Neural crest cell (in vitro differentiated cells): ENCODE data around the gene ROM1. TPM values are rescaled to one million over a fixed set of nuclear protein-coding genes. Genes with fewer than 3 reads are reported as not detected.

Experiments
- DNase-seq: peaks from one replicate; pipeline ENCODE4 v3.0.0; 2021; ENCODE audit warnings: low read depth, mixed read lengths, low spot score
- H3K27ac Mint-ChIP-seq: one replicate; pipeline ENCODE4 v1.8.0; 2021; ENCODE audit warnings: mild to moderate bottlenecking, mixed read lengths; ENCODE audit not compliant: unreplicated experiment
- H3K27me3 Mint-ChIP-seq: 2 replicates; pipeline ENCODE4 v1.8.0; 2021; ENCODE audit warnings: low read depth, mild to moderate bottlenecking, mixed read lengths
- H3K36me3 Mint-ChIP-seq: 2 replicates; pipeline ENCODE4 v1.8.0; 2021; ENCODE audit warnings: low read depth, mild to moderate bottlenecking, mixed read lengths
- H3K4me1 Mint-ChIP-seq: 2 replicates; pipeline ENCODE4 v1.8.0; 2021; ENCODE audit warnings: mixed read lengths
- H3K4me3 Mint-ChIP-seq: one replicate; pipeline ENCODE4 v1.8.0; 2021; ENCODE audit warnings: mild to moderate bottlenecking, mixed read lengths
- H3K9me3 Mint-ChIP-seq: 2 replicates; pipeline ENCODE4 v1.8.0; 2021; ENCODE audit warnings: mixed read lengths
- CTCF ChIP-seq: fragments of 200-600 bp; sonication (generic); conservative IDR thresholded peaks from 2 replicates; pipeline ENCODE4 v1.5.0; 2021; ENCODE audit warnings: antibody characterized with exemption, mild to moderate bottlenecking
- total RNA-seq: library from RNA; stranded (reverse); gene quantifications from 2 replicates; pipeline ENCODE4 v1.2.1, GENCODE V29; 2021

The ROM1 gene
- total RNA-seq, 1 donor from 2014 or later, result 0.23 TPM

GRCh38 chr11:62595124-62595523, 17.9 kb upstream of the ROM1 start:
- DNase-seq, result no peak
- peaks cover 3% of the 10 kb centered on the region for H3K27me3 Mint-ChIP-seq
- H3K9me3 Mint-ChIP-seq, result no peaks in the 10 kb centered on the region
- no peak for TF ChIP-seq CTCF
- H3K27ac Mint-ChIP-seq, result no peak overlapping the region
- peak overlapping the region; percentile 87 for H3K4me3 Mint-ChIP-seq
- peaks cover 35% of the 10 kb centered on the region for H3K36me3 Mint-ChIP-seq
- peaks cover 53% of the 10 kb centered on the region for H3K4me1 Mint-ChIP-seq

- no peak for TF ChIP-seq CTCF
- Mint-ChIP-seq H3K4me3 (peak overlapping the region; percentile 94), H3K4me1 (peaks cover 47% of the 10 kb centered on the region), H3K27ac (peak overlapping the region; percentile 22), H3K36me3 (peaks cover 45% of the 10 kb centered on the region), H3K27me3 (peaks cover 23% of the 10 kb centered on the region), H3K9me3 (no peaks in the 10 kb centered on the region)
- DNase-seq, result peak; percentile 75
These were observed 13.9 kb upstream of the ROM1 start for GRCh38 chr11:62599069-62599696.

GRCh38 chr11:62599901-62600300, 13.2 kb upstream of the ROM1 start:
- Mint-ChIP-seq H3K4me3 (peak overlapping the region; percentile 94), H3K9me3 (no peaks in the 10 kb centered on the region), H3K36me3 (peaks cover 42% of the 10 kb centered on the region), H3K4me1 (peaks cover 54% of the 10 kb centered on the region), H3K27me3 (peaks cover 23% of the 10 kb centered on the region), H3K27ac (peak overlapping the region; percentile 75)
- DNase-seq, result no peak
- TF ChIP-seq CTCF, result no peak

GRCh38 chr11:62600367-62601121, 12.5 kb upstream of the ROM1 start:
- Mint-ChIP-seq H3K4me3 (peak overlapping the region; percentile 94), H3K36me3 (peaks cover 36% of the 10 kb centered on the region), H3K4me1 (peaks cover 58% of the 10 kb centered on the region), H3K27me3 (peaks cover 23% of the 10 kb centered on the region), H3K27ac (peak overlapping the region; percentile 90), H3K9me3 (no peaks in the 10 kb centered on the region)
- DNase-seq, result no peak
- TF ChIP-seq CTCF, result no peak

GRCh38 chr11:62601122-62601371, 12.0 kb upstream of the ROM1 start:
- no peak for TF ChIP-seq CTCF
- Mint-ChIP-seq H3K27me3 (peaks cover 23% of the 10 kb centered on the region), H3K36me3 (peaks cover 35% of the 10 kb centered on the region), H3K4me3 (peak overlapping the region; percentile 94), H3K27ac (peak overlapping the region; percentile 85), H3K4me1 (peaks cover 58% of the 10 kb centered on the region), H3K9me3 (no peaks in the 10 kb centered on the region)
- DNase-seq, result no peak
